OCI-LY1 (cell line): ENCODE data around the gene CBLB.

ENCODE experiments used
- EZH2 ChIP-seq: fragments of 200-600 bp; sonication (generic), shearing (Covaris generic); IDR thresholded peaks from 2 replicates; pipeline ENCODE4 v1.8.0; 2017; ENCODE audit warnings: borderline replicate concordance, mixed run types, mild to moderate bottlenecking, antibody characterized with exemption, low read length, moderate library complexity, mixed read lengths
- TF ChIP-seq, protein P1 (sequence below): fragments of 200-600 bp; sonication (generic), shearing (Covaris generic); IDR thresholded peaks from 2 replicates; pipeline ENCODE4 v1.5.1; 2017; ENCODE audit warnings: mild to moderate bottlenecking, antibody characterized with exemption, low read length, moderate library complexity, mixed read lengths

DNA sequence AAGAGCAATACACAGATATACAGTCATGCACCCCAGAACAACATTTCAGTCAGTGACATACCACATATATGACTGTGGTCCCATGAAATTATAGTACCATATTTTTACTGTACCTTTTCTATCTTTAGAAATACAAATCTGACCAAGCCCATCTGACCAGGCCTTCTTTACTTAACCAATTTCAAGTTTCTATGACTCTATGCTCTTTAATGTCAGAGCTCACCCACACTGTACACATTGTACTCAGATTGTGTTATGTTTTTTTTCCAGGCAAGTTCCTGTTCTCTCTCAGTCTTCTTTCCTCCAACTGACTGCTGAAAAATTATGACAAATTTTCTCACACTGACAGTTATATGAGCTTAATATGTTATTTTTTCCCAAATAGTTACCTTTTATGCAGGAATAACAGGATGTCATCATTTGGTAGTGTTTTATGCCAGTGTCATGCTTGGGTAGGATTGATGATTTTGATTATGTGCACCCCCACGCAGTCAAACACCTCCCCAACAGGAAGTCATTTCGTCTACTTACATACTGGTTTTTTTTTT, 8.0 kb upstream of the CBLB start:
- TF ChIP-seq, protein P1, sequence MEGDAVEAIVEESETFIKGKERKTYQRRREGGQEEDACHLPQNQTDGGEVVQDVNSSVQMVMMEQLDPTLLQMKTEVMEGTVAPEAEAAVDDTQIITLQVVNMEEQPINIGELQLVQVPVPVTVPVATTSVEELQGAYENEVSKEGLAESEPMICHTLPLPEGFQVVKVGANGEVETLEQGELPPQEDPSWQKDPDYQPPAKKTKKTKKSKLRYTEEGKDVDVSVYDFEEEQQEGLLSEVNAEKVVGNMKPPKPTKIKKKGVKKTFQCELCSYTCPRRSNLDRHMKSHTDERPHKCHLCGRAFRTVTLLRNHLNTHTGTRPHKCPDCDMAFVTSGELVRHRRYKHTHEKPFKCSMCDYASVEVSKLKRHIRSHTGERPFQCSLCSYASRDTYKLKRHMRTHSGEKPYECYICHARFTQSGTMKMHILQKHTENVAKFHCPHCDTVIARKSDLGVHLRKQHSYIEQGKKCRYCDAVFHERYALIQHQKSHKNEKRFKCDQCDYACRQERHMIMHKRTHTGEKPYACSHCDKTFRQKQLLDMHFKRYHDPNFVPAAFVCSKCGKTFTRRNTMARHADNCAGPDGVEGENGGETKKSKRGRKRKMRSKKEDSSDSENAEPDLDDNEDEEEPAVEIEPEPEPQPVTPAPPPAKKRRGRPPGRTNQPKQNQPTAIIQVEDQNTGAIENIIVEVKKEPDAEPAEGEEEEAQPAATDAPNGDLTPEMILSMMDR = no peak
- no peak for TF ChIP-seq EZH2
